GM23338 (cell line): ENCODE results near the gene CEP70. TPM values are rescaled to one million over a fixed set of nuclear protein-coding genes. Genes with fewer than 3 reads are reported as not detected.

Source experiments
- ATAC-seq: fragments of 200-7000 bp; cut with Tn5 transposase; 3 replicates; pipeline ENCODE4 v1.9.1; 2020
- DNase-seq: peaks from one replicate; pipeline ENCODE4 v3.0.0-alpha.2; 2015; ENCODE audit warnings: low spot score
- H2AFZ ChIP-seq: fragments of 200-600 bp; sonication (generic); 2 replicates; pipeline ENCODE4 v1.8.0; 2016; ENCODE audit warnings: antibody characterized with exemption, mild to moderate bottlenecking, moderate library complexity
- H3F3A ChIP-seq: fragments of 200-600 bp; sonication (generic); replicated peaks from 2 replicates; pipeline ENCODE4 v1.8.0; 2017; ENCODE audit warnings: antibody characterized with exemption, mixed run types, low read depth
- H3K27ac ChIP-seq: fragments of 200-600 bp; sonication (generic); 2 replicates; pipeline ENCODE4 v1.6.1; 2016; ENCODE audit warnings: low read depth
- H3K27me3 ChIP-seq: fragments of 200-600 bp; sonication (generic); 2 replicates; pipeline ENCODE4 v1.8.0; 2016; ENCODE audit warnings: mild to moderate bottlenecking, mixed run types, moderate library complexity; ENCODE audit not compliant: insufficient read depth
- H3K36me3 ChIP-seq: fragments of 200-600 bp; sonication (generic); 2 replicates; pipeline ENCODE4 v1.8.0; 2016; ENCODE audit warnings: mild to moderate bottlenecking; ENCODE audit not compliant: insufficient read depth
- H3K4me1 ChIP-seq: fragments of 200-600 bp; sonication (generic); 2 replicates; pipeline ENCODE4 v1.8.0; 2016; ENCODE audit warnings: mild to moderate bottlenecking, moderate library complexity; ENCODE audit not compliant: insufficient read depth
- H3K4me2 ChIP-seq: fragments of 200-600 bp; sonication (generic); 2 replicates; pipeline ENCODE4 v1.7.1; 2017; ENCODE audit warnings: mixed run types
- H3K4me3 ChIP-seq: fragments of 200-600 bp; sonication (generic); 2 replicates; pipeline ENCODE4 v1.6.1; 2016; ENCODE audit warnings: mixed run types
- H3K79me2 ChIP-seq: fragments of 200-600 bp; sonication (generic); replicated peaks from 2 replicates; pipeline ENCODE4 v1.8.0; 2017; ENCODE audit warnings: mild to moderate bottlenecking; ENCODE audit not compliant: insufficient read depth
- H3K9me2 ChIP-seq: fragments of 200-600 bp; sonication (generic); 2 replicates; pipeline ENCODE4 v1.8.0; 2017; ENCODE audit not compliant: insufficient read depth
- H4K20me1 ChIP-seq: fragments of 200-600 bp; sonication (generic); replicated peaks from 2 replicates; pipeline ENCODE4 v1.8.0; 2017; ENCODE audit warnings: mild to moderate bottlenecking; ENCODE audit not compliant: insufficient read depth
- H3K27ac Mint-ChIP-seq: 2 replicates; pipeline ENCODE4 v1.8.0; 2020; ENCODE audit warnings: inconsistent platforms, mild to moderate bottlenecking, moderate library complexity, mixed read lengths
- H3K27me3 Mint-ChIP-seq: 3 replicates; pipeline ENCODE4 v1.8.0; 2022; ENCODE audit warnings: low read depth, mild to moderate bottlenecking, moderate library complexity, mixed read lengths, inconsistent platforms; ENCODE audit not compliant: insufficient read depth, poor library complexity
- H3K36me3 Mint-ChIP-seq: 3 replicates; pipeline ENCODE4 v1.8.0; 2021; ENCODE audit warnings: low read depth, mild to moderate bottlenecking, inconsistent platforms, moderate library complexity, mixed read lengths
- H3K4me1 Mint-ChIP-seq: 3 replicates; pipeline ENCODE4 v1.8.0; 2020; ENCODE audit warnings: mild to moderate bottlenecking, inconsistent platforms, mixed read lengths
- H3K4me3 Mint-ChIP-seq: 3 replicates; pipeline ENCODE4 v1.8.0; 2021; ENCODE audit warnings: moderate library complexity, mild to moderate bottlenecking, inconsistent platforms, mixed read lengths
- H3K9me3 Mint-ChIP-seq: 3 replicates; pipeline ENCODE4 v1.8.0; 2020; ENCODE audit warnings: moderate library complexity, mild to moderate bottlenecking, inconsistent platforms, mixed read lengths
- CREB1 ChIP-seq: fragments of 250-450 bp; sonication (Bioruptor Pico); IDR thresholded peaks from 2 replicates; pipeline ENCODE4 v1.5.0; 2020; ENCODE audit warnings: low read depth, mild to moderate bottlenecking, moderate library complexity
- CTCF ChIP-seq, 2 experiments: fragments of 200-600 bp in 1 of 2; sonication (generic) in 1 of 2; conservative IDR thresholded peaks; 2 replicates each; pipeline versions ENCODE4 v1.5.1 to v1.6.1; 2016 to 2017; ENCODE audit warnings: antibody characterized with exemption in 2 of 2, low read depth in 2 of 2, mild to moderate bottlenecking in 2 of 2, moderate library complexity in 1 of 2
- EZH2 ChIP-seq: fragments of 200-600 bp; sonication (generic); IDR thresholded peaks from one replicate; pipeline ENCODE4 v1.8.0; 2017; ENCODE audit warnings: antibody characterized with exemption, mild to moderate bottlenecking, low read depth; ENCODE audit not compliant: unreplicated experiment
- EZH2phosphoT487 ChIP-seq: fragments of 200-600 bp; sonication (generic); IDR thresholded peaks from one replicate; pipeline ENCODE4 v1.8.1; 2018; ENCODE audit warnings: antibody characterized with exemption; ENCODE audit not compliant: unreplicated experiment
- NANOG ChIP-seq: IDR thresholded peaks from 2 replicates; pipeline ENCODE4 v1.6.1; 2016; ENCODE audit warnings: antibody characterized with exemption, borderline replicate concordance
- POLR2AphosphoS5 ChIP-seq: IDR thresholded peaks from 2 replicates; pipeline ENCODE4 v1.6.1; 2016; ENCODE audit warnings: antibody characterized with exemption, low read depth
- REST ChIP-seq: IDR thresholded peaks from one replicate; pipeline ENCODE4 v1.6.1; 2018; ENCODE audit warnings: antibody characterized with exemption; ENCODE audit not compliant: unreplicated experiment
- STAT1 ChIP-seq: IDR thresholded peaks from one replicate; pipeline ENCODE4 v1.6.1; 2016; ENCODE audit warnings: antibody characterized with exemption; ENCODE audit not compliant: unreplicated experiment
- ZNF114 ChIP-seq: fragments of 250-450 bp; sonication (Bioruptor Pico); IDR thresholded peaks from 2 replicates; pipeline ENCODE4 v1.5.0; 2020; ENCODE audit warnings: mild to moderate bottlenecking, moderate library complexity
- ZNF331 ChIP-seq: fragments of 250-450 bp; sonication (Bioruptor Pico); IDR thresholded peaks from 2 replicates; pipeline ENCODE4 v1.5.0; 2020; ENCODE audit warnings: low read depth, mild to moderate bottlenecking, moderate library complexity
- ZNF462 ChIP-seq: fragments of 250-450 bp; sonication (Bioruptor Pico); IDR thresholded peaks from 2 replicates; pipeline ENCODE4 v1.5.0; 2020; ENCODE audit warnings: mild to moderate bottlenecking, moderate library complexity
- polyA plus RNA-seq: library from polyadenylated mRNA; unstranded; fragments of >200 nt; fragmentation: Nextera tagmentation; extraction: Ambion mirVana; gene quantifications from 2 replicates; pipeline ENCODE4 v1.2.1, GENCODE V29; 2016
- total RNA-seq: library from RNA; depleted of rRNA; stranded (reverse); fragments of >200 nt; shearing (Covaris generic); gene quantifications from 2 replicates; pipeline ENCODE4 v1.2.3, GENCODE V29; 2014
- TF ChIP-seq, protein P1 (sequence below): IDR thresholded peaks from 2 replicates; pipeline ENCODE4 v1.6.1; 2016; ENCODE audit warnings: antibody characterized with exemption

The CEP70 gene
- total and polyA plus RNA-seq, 2 experiments from 2014 or later = 28.8 to 31.4 TPM

- H3K79me2 ChIP-seq = no peaks in the 10 kb centered on the region
- TF ChIP-seq ZNF331 (no peak), ZNF462 (CRISPR knock-in tag) (no peak), POLR2AphosphoS5 (no peak), ZNF114 (CRISPR knock-in tag) (no peak), REST (no peak), STAT1 (no peak), NANOG (no peak), EZH2phosphoT487 (no peak), CTCF (conservative IDR thresholded peaks at IDR 0.05; ENCODE audit: low read depth in 2 of 2) (no peak), CREB1 (CRISPR knock-in tag) (no peak), EZH2 (no peak)
- TF ChIP-seq, protein P1, sequence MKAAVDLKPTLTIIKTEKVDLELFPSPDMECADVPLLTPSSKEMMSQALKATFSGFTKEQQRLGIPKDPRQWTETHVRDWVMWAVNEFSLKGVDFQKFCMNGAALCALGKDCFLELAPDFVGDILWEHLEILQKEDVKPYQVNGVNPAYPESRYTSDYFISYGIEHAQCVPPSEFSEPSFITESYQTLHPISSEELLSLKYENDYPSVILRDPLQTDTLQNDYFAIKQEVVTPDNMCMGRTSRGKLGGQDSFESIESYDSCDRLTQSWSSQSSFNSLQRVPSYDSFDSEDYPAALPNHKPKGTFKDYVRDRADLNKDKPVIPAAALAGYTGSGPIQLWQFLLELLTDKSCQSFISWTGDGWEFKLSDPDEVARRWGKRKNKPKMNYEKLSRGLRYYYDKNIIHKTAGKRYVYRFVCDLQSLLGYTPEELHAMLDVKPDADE = no peak
- H3K36me3 ChIP-seq = peaks cover 15% of the 10 kb centered on the region; the same call in 1 of the 2 replicates
- peak; percentile 9 for DNase-seq
- Mint-ChIP-seq H3K27me3 (peaks cover 12% of the 10 kb centered on the region), H3K27ac (no peak overlapping the region), H3K9me3 (peaks cover 25% of the 10 kb centered on the region), H3K4me1 (peaks cover 13% of the 10 kb centered on the region), H3K4me3 (no peak overlapping the region), H3K36me3 (peaks cover 30% of the 10 kb centered on the region)
- no peak overlapping the region for H3K27ac ChIP-seq
- no peaks in the 10 kb centered on the region for H3K27me3 ChIP-seq
- no peaks in the 10 kb centered on the region for H4K20me1 ChIP-seq
- 0 out of 2 replicates have a peak, but pooled peaks cover 6% of the 10 kb centered on the region for H3K9me2 ChIP-seq
- ATAC-seq = peak; percentile 59
- no peak overlapping the region for H3K4me2 ChIP-seq
- H3K4me3 ChIP-seq = no peak overlapping the region
- peaks cover 9% of the 10 kb centered on the region; the same call in 1 of the 2 replicates for H3K4me1 ChIP-seq
- no peaks in the 10 kb centered on the region for H3F3A ChIP-seq
- no peak overlapping the region for H2AFZ ChIP-seq
Observed at GRCh38 chr3:138513090-138513843, 80.8 kb downstream of the CEP70 start.
